OCI-M2 (cell line): ENCODE results near the gene DTNA.
A peak's percentile ranks its signal among the peaks of the same experiment; 100 is the strongest.
"Not testable (repeated sequence)": the region's sequence is repeated elsewhere in the genome, so short reads cannot be mapped to it uniquely, and the experiment has no call there.

Experiments used
- DNase-seq: peaks from one replicate; lab custom pipeline; 2025; ENCODE audit not compliant: unreplicated experiment; lab: John Stamatoyannopoulos, UW

DTNA gene

DNA sequence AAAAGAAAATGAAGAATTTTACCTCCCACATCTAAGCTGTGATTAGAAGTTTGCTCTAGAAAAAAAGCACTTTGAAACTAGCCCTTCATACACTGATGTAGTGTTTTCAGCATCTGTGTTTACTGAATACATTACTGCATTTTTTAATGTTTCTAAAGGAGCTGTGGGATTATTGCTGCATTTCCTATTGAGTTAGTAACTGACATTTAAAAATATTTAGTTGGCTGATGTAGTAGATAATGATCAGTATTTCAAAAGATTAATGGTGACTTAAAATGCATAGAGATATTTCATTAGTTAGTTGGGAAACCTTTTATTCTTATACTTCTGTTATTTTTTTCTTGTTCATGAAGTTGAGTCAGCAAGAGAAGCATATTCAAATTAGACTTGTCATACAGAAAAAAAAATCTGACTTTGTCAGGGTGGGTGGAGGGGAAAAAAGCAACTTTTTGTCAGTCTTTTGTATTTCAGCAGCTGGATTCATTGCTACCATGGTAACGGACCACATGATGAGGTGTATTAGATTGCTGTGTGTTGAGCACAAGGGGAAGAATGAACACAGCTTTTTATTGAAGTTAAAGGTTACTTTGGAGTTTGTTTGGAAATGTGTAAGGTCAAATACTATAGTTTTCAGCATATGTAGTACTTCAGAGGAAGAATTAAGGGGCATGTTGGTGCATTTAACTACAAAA, at the start of gene DTNA:
DTNA (plus strand) TSS at position 549 of the 692 bp plus-strand sequence. CDS start 45,679 bp downstream, outside the sequence.
- DNase-seq = no peak

DNA sequence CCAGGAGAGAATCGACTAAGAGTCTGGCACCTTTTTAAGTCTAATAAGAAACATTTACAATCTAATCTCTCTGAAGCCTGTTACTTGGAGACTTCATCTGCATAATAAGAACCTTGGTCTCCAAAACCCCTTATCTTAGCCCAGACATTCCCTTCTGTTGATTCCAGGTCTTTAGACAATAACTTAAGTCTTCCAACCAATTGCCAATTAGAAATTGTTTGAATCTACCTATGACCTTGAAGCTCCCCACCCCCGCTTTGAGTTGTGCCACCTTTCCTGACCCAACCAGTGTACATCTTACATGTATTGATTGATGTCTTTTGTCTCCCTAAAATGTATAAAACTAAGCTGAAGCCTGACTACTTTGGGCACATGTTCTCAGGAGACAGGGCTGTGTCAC, 49.5 kb upstream of the DTNA start:
- no peak for DNase-seq

DNA sequence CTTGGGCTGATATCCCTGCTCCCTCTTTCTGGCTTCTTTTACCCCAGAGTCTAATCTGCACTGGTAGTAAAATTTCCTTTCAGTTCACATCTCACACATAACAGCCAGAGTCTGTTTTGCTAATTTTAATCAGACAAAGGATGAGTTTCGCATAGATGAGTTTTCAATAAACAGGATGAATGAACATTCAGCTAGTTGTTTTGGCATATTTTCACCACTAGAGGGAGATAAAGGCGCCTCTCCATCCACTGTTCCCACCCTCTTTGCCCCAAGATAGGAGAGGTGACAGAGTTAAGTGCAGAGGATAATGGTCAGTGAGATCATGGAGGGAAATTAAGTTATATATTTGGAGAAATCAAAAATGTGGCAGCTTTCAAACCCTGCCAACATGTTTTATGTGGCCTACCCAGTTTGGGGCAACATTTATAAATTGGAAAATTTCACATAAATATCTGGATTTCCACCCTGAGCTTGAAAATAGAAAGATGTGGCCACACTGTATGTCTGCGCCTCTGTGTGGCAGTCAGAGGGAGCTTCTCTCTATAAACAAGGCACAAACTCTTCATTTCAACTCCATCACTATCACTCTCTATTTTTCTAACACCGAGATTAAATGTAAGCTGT, 48.5 kb upstream of the DTNA start:
- peak; percentile 11 for DNase-seq

DNA sequence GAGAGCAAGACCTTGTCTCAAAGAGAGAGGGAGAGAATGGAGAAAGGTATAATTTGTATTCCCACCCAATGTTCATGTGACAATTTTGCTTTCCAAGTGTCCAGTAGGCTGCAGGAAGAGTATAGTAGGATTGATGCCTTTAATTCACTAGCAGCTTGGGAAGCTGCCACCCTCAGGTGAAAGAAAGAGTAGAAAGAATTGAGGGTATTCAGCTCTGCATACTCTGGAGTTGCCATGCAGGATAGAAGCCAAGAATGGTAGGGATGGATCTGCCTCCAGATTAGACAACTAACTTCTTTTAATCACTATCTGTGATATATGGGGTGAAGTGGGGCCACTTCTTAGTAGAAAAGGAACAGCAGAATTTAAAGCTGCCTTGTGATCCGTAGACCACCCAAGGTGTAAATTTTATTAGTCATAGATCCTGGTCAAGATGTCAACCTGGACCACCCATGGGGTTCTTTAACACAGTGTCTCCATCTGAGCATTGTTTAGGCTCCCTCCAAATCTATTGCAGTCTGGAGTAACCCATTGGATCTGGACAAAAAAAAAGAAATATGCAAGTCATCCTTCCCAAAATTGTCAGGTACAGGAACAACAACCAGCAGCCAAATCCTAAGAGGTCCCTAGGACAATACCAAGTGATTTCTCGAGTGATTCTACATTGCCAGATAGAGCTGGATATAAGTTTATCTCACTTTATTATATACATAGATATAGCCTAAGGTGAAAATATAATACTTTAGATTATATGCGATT, 33.1 kb upstream of the DTNA start:
- DNase-seq = no peak

DNA sequence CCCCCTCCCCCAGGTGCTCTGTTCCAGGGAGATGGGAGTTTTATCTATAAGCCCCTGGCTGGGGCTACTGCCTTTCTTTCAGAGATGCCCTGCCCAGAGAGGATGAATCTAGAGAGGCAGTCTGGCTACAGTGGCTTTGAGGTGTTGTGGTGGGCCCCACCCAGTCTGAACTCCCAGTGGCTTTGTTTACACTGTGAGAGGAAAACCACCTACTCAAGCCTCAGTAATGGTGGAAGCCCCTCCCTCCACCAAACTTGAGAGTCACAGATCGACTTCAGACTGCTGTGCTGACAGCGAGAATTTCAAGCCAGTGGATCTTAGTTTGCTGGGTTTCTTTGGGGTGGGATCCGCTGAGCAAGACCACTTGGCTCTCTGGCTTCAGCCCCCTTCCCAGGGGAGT, 20.3 kb upstream of the DTNA start:
- DNase-seq = not testable (repeated sequence)

DNA sequence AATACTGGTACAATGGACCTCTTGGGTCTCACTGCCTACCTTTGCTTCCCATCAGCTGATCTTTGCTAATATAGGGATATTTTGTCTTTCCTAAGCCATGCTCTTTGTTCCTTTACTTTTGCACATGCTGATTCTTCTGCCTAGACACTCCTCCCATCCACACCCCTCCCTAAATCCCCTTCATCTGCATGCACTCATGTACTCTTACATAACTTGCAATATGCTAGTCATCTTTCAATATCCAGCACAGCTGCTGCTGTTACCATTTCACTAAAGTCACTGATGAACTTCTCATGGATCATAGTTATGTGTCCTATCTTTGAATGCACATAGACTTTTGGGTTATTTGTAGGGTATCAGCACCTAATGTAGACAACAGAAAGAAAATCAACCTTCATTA, 18.5 kb upstream of the DTNA start:
- no peak for DNase-seq

DNA sequence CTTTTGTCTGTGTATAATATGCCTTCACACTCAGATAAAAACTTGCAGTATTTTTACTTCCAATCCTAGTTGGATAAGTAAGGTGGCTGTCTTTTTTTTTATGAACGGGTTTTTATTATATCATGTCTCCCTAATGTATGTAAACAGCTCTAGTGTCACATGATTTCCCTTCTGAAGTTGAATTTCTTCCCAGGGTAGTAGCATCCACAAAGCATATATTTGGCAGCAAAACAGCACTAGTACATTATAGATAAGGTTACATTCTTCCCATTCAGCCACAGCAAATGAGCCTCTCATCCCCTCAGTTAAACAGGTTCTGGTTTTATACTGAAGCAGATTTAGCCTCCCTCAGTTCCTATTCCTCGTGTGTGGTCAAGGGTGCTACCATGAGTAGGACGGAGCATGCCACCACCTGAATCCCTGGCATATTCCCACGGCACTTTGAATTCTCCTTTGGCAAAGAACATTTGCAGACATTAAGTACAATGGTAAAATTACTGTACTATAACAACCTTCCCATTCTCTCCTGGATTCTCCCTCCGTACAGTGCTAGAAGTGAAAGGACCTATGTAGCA, 15.4 kb upstream of the DTNA start:
- no peak for DNase-seq

DNA sequence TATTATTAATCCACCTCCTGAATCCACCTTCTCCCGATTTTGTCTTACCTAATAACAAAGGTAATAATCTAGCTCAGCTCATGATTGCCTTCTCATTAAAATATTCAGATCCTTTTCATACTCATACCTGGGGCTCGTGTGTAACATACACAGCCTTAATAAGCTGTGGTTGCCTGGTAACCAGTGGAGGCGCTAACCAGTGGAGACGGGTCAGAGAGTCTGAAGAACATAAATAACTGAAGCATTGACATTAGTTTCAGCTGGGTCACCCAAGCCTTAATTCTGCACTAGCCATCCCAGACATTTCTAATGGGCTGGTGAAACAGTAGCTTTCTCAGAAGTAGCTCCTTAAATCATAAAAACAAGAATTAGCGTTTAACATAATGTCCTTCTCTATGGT, 14.8 kb upstream of the DTNA start:
- no peak for DNase-seq

DNA sequence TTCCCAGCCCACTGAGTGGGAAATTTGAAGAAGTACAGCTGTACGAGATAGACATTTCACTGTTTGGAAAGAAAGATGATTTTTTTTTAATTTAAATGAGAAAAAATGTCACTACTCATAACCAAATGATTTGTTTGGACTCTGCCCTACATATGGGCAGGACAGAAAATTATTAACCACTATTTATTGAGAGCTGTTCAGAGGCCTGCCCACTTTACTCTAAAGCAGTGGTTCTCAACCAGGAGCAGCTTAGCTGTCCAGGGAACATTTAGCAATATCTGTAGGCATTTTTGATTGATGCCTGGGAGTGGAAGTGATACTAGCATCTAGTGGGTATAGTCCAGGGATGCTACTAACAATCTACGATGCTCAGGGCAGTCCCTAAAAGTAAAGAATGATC, 13.4 kb upstream of the DTNA start:
- no peak for DNase-seq

DNA sequence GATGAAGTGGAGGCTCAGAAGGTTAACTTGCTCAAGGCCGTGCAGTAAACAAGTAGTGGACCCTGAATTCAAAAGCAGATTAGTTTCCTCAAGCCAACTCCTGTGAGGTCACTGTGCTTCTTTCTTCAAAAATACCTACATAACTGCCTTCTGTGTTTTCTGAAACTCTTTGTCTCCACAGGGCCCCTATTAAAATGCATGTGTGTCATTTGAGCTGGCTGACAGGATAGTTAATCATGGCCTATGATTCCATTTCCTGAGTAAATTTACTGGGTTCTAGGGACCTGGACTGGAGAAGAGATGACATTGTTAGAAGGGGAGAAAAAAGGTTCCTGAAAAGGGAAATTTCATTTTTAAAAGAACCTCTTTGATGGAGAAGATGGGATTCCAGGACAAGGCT, 12.9 kb upstream of the DTNA start:
- no peak for DNase-seq

DNA sequence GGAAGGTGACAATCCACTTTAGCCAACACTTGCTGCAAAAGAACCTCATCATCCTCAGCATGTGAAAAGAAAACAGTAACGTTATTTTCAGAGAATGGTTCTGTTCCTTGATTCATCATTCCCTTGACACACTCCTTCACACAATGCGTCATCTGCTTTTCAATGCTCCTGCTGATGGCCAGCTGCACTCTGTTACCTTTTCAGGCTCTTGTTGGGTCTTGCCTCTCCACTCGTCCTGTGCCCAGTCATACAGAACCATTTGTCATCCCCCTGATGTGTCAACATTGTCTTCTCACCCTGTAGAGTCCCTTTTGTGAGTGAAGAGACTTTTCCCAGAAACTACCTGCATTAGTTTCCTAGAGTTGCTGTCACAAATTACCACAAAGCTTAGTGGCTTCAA, 12.2 kb upstream of the DTNA start:
- DNase-seq = no peak

DNA sequence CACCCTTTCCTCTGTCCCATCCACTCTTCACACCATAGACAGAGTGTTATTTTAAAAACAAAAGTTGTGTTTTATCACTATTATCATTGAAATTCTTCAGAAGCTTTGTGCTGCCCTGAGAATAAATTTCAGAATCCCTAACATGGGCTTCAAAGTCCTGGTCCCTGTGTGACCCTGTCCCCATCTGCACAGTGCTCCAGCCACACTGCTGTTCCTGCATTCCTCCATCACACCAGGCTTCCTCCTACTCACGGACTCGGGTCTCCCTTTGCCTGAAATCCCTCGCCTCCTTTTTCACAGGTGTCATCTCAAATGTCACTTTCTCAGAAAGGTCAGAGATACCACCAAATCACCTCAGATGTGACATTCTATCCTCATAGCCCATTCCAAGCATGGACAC, 8.2 kb upstream of the DTNA start:
- DNase-seq = no peak

DNA sequence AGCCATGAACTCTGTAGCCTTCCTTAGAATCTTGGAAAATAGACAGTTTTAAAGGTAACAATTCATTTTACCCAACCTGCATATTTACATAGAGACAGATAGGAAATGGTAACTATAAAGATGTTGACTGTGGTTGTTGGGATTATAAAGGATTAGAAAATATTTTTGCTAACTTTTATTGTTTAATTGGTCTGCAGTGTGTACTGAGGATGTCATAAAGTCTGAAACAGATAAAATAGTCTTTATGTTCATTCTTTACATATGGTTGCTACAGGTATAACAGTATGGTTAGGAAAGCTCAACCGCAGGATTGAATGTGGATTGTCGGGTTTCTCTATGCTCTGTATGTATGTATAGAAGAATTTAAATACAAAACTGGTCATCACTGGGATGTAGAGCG, 7.3 kb upstream of the DTNA start:
- DNase-seq = no peak

DNA sequence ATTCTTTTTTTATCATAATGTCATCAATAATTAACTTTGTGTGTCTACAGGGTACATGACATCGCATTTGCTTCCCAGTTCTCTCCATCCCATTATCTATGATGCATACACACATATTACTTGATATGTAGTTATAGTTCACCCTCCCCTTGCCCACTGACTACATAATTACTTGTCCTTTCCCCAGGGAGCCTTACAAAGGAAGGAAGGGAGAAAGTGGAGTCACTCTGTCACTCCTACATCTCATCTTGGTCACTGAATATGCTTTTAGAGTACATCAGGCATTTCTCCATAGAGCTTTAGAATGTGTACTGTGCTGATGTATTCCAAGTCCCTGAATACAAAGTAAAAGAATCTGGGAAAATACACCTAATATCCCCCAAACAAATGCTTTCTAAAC, 6.0 kb upstream of the DTNA start:
- DNase-seq = no peak

DNA sequence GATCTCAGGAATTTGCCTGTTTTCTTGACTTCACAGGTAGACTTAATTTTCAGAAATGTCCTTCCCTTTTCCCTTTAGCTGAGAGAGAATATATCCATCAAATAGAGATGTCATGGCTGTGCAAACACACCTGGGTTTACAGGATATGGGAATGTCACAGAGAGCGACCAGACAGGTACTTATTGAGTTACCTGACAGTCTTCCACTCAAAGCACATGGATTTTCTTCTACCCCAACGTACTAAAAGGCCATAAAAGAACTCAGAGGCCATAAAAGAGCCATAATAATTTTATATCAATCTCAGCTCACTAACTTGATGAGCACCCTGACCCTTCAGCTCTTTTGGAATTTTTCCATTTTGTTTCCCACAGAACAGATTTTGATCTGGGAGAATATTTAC, 5.3 kb upstream of the DTNA start:
- DNase-seq = no peak

DNA sequence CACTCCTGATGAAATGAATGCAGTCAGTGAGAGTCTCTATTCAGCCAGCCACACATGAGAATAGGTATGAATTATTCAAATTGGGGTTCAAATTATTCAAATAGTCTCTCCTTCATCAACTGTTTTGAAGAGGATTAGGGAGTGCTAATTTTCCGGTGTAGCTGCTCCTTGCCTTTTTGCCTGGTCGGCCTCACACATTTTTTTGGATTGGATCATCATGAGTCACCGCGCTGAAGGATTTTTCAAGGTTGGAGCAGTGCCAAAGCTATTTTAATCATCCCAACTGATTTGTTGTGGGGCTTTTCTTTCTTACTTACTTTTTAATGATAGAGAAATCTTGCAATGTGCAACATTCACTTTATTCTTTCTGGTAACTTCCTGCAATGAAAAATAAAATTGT, 2.4 kb upstream of the DTNA start:
- no peak for DNase-seq

DNA sequence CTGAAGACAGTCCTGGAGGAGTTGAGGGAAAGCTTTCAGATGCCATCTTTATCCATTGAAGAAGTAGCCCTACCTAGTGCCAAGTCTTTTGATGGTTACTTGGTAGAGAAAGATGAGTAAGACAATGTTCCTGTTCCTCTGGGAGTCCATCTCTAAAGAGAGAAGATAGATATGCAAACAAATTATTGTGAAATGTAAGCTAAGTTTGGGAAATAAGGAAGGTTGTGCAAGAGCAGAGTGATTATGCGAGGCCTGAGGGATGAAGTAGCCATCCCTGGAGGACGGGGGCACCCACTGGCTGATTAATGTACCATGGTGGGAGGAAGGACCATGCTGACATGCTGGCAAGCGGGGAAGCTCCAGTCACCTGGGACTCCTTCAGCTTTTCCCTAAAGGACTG, 994 bp upstream of the DTNA start:
- no peak for DNase-seq

DNA sequence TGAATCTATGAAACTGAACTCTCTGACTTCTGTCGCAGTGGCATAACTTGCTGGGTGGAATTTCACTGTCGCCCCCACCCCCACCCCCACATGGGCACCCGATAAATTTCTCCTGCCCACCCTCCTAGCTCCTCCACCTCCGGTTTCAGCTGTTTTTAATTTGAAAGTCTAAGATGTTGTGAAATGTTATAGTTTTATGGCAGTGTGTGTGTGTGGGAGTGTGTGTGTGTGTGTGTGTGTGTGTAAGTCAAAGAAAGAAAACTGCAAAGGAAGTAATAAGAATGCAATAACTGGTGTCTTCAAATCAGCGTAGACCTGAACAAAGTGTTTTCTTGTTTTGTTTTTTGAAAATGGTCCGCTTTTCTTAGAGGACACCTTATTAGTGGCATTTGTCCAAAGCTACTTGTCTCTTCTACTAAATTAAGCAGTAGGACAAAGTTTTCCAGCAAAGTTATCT, 388 bp downstream of the DTNA start:
- no peak for DNase-seq

DNA sequence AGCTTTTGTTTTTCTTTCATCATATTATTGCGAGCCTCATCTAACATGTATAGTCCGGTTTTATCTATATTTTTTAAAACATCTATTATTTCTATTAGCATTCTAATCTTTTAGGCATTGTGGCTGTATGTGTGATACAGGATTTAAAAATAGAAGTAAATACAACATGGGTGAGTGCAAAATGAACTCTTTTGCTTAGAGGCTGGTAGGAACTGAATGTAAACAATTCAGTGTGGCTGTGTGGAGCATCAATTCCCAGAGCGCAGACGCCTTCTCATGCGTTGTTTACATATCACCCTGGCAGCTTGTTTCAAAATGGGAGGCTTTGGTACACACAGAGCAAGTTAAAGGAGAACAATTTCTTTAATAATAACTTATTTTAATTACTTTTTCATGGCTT, 836 bp downstream of the DTNA start:
- DNase-seq = no peak

DNA sequence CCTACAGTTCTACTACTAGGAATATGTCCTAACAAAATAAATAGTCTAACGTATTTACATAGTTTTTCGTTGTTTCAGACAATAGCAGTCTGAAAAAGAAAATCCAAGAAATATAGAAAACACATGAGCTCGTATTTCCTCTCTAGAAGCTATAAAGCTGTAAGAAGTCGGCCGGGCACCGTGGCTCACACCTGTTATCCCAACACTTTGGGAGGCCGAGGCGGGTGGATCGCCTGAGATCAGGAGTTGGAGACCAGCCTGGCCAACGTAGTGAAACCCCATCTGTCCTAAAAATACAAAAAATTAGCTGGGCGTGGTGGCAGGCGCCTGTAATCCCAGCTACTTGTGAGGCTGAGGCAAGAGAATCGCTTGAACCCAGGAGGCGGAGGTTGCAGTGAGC, 6.0 kb downstream of the DTNA start:
- not testable (repeated sequence) for DNase-seq

DNA sequence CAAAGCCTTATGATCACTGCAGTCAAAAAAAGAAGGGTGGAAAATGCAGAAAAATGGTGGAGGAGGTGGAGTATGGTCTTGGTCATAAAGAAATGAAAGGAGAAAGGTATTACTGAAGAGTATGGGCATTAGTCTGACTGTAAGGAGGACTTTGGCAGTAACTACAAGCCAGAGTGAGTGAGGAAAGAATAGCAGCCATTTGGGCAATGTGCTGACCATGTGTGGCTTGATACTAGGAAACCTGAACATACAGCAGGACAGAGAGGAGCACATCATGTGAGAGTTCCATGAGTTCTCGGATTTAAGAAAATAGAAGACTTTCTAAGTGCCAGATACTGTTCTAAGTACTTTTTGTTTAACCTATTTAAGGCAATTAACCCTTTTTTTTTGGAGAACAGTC, 8.5 kb downstream of the DTNA start:
- DNase-seq = no peak

DNA sequence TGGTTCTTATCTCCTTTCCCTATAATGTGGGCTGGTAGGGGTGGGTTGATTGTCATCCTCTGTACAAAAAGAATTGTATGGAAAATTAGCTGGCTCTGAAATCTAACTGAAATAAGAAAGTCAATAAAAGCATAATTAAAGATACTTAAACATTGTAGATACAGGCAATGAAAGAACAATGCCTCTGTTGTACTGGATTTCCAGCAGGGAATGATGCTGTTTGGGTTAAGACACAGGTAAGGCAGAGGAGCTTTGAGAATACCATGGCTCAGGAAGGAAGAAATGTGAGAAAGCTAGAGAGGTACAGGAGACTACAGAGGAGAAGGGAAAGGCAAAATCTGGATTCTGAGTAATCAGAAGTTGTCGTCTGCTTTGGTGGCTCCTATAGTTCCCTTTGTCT, 10.1 kb downstream of the DTNA start:
- no peak for DNase-seq
